Vagina (tissue), 2 donors: ENCODE results near the gene WDR72. TPM values are rescaled to one million over a fixed set of nuclear protein-coding genes. Genes with fewer than 3 reads are reported as not detected.
"Not testable (repeated sequence)": the region's sequence is repeated elsewhere in the genome, so short reads cannot be mapped to it uniquely, and the experiment has no call there.

Experiments used
- DNase-seq, 2 donors: peaks; one replicate each; pipeline ENCODE4 v3.0.0-alpha.2; 2017; ENCODE audit errors: extremely low spot score in 2 of 2
- H3K27ac ChIP-seq: fragments of 200-600 bp; sonication (generic); one replicate; pipeline ENCODE4 v1.5.1; 2019
- H3K27me3 ChIP-seq: fragments of 200-600 bp; sonication (generic); one replicate; pipeline ENCODE4 v1.5.1; 2019
- H3K36me3 ChIP-seq, 2 donors: fragments of 200-600 bp; sonication (generic); one replicate each; pipeline ENCODE4 v1.5.1; 2017 to 2019
- H3K4me1 ChIP-seq: fragments of 200-600 bp; sonication (generic); one replicate; pipeline ENCODE4 v1.5.1; 2019
- H3K4me3 ChIP-seq, 2 donors: fragments of 200-600 bp; sonication (generic); 1 replicate in 1 of 2; 2 replicates in 1 of 2; pipeline ENCODE4 v1.5.1; 2016 to 2019
- H3K9me3 ChIP-seq: fragments of 200-600 bp; sonication (generic); one replicate; pipeline ENCODE4 v1.5.1; 2019
- CTCF ChIP-seq, 3 experiments: fragments of 450-650 bp in 2 of 3; fragments of 200-600 bp in 1 of 3; sonication (generic) in 1 of 3; IDR thresholded peaks; one replicate each; pipeline ENCODE4 v1.5.1; 2017 to 2019; ENCODE audit warnings: antibody characterized with exemption in 3 of 3, mild to moderate bottlenecking in 2 of 3, moderate library complexity in 2 of 3
- POLR2A ChIP-seq, 2 donors: fragments of 450-650 bp; IDR thresholded peaks; one replicate each; pipeline ENCODE4 v1.6.1; 2017; ENCODE audit warnings: antibody characterized with exemption in 2 of 2, mild to moderate bottlenecking in 2 of 2, moderate library complexity in 2 of 2
- POLR2AphosphoS5 ChIP-seq, 2 donors: sonication (generic); formaldehyde crosslinking; IDR thresholded peaks; one replicate each; pipeline ENCODE4 v1.9.0; 2017; ENCODE audit warnings: antibody characterized with exemption in 2 of 2, mild to moderate bottlenecking in 2 of 2, low read depth in 1 of 2; ENCODE audit not compliant: insufficient read depth in 1 of 2
- intact Hi-C: fragments of 100-400 bp; cut with DNase I; formaldehyde crosslinking; loops from one replicate; pipeline ENCODE4 v1.15.1; 2023
- total RNA-seq: library from RNA; depleted of rRNA; stranded (reverse); fragments of >200 nt; gene quantifications from one replicate; pipeline ENCODE4 v1.2.3, GENCODE V29; 2016

Gene WDR72
- total RNA-seq, 1 donor from 2014 or later, result not detected

DNA sequence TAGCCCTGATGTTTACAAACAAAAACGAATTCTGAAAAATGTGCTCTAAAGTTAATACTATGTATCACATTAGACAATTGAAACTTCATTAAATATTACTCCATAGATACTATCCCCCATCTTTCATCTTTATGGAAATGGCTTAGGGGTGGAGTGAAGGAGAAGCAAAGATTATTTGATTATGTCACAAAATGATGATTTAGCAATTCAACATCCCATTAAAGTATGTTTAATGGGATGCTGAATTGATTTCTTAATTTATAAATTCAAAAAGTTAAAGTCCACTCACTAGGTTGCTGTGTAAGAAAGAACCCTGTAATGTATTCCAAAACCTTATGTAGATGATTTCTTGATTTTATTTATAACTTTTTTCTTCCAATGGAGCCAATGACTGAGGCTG, 201.1 kb downstream of the WDR72 start:
- TF ChIP-seq POLR2A (IDR thresholded peaks at IDR 0.05), result no peak
- no peak for TF ChIP-seq POLR2AphosphoS5 (IDR thresholded peaks at IDR 0.05; ENCODE audit: insufficient read depth in 1 of 2, low read depth in 1 of 2)
- TF ChIP-seq CTCF (IDR thresholded peaks at IDR 0.05), result no peak
- no peak for DNase-seq
- intact Hi-C loops, result no loop called here
- H3K4me3 ChIP-seq, result no peak overlapping the region
- no peak overlapping the region for H3K27ac ChIP-seq
- H3K36me3 ChIP-seq, result no peaks in the 10 kb centered on the region
- no peaks in the 10 kb centered on the region for H3K9me3 ChIP-seq
- no peaks in the 10 kb centered on the region for H3K4me1 ChIP-seq
- no peaks in the 10 kb centered on the region for H3K27me3 ChIP-seq

DNA sequence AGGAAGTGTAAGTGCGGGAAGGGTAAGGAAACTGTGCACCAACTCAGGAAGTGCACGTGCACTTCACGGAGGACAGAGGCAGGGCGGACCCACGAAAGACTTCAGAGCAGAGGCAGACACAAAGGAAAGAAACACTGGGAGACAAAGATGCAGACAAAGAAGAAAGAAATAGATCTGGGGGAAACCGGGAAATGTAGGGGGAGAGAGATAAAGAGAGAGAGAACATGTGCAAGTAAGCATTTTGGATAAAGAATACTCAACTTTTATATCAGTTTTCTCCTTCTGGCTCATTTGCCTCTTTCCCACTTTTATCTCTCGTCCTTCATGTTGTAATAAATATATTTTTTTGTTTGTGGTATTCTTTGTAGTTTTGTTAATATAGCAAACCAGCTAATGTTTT, 204.2 kb downstream of the WDR72 start:
- Histone ChIP-seq H3K4me1 (no peaks in the 10 kb centered on the region), H3K27me3 (no peaks in the 10 kb centered on the region), H3K9me3 (no peaks in the 10 kb centered on the region), H3K4me3 (no peak overlapping the region), H3K36me3 (no peaks in the 10 kb centered on the region), H3K27ac (no peak overlapping the region)
- intact Hi-C loops, result no loop called here
- TF ChIP-seq POLR2A (IDR thresholded peaks at IDR 0.05) (no peak), POLR2AphosphoS5 (IDR thresholded peaks at IDR 0.05; ENCODE audit: insufficient read depth in 1 of 2, low read depth in 1 of 2) (no peak), CTCF (IDR thresholded peaks at IDR 0.05) (no peak)
- DNase-seq, result no peak

- Histone ChIP-seq H3K4me3 (no peak overlapping the region), H3K36me3 (no peaks in the 10 kb centered on the region), H3K27me3 (no peaks in the 10 kb centered on the region), H3K27ac (no peak overlapping the region), H3K4me1 (no peaks in the 10 kb centered on the region), H3K9me3 (no peaks in the 10 kb centered on the region)
- DNase-seq, result no peak
- TF ChIP-seq POLR2A (IDR thresholded peaks at IDR 0.05), result no peak
- intact Hi-C loops, result no loop called here
These were observed 209.7 kb downstream of the WDR72 start for GRCh38 chr15:53549697-53550305.

DNA sequence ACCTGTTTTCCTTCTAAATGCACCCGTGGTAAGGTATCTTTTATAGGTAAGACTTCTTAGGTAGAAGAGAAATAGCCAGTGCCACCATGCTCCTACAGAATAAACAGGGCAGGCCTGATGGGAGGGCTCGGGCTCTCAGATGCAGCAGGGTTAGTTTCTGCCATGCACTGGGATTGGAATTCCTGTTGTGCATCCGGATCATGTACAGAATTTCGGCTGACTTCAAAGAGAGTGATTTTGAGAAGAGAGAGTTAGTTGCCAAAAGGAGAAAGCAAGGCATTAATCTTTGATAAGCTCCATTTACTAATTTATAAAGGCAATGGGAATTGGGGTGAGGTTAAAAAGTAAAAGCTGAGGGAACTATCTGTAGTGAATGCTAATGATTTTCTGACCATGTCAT, 211.2 kb downstream of the WDR72 start:
- DNase-seq, result no peak
- TF ChIP-seq POLR2AphosphoS5 (IDR thresholded peaks at IDR 0.05; ENCODE audit: insufficient read depth in 1 of 2, low read depth in 1 of 2) (no peak), CTCF (IDR thresholded peaks at IDR 0.05) (no peak), POLR2A (IDR thresholded peaks at IDR 0.05) (no peak)
- Histone ChIP-seq H3K4me3 (no peak overlapping the region), H3K36me3 (no peaks in the 10 kb centered on the region), H3K9me3 (no peaks in the 10 kb centered on the region), H3K4me1 (no peaks in the 10 kb centered on the region), H3K27me3 (no peaks in the 10 kb centered on the region), H3K27ac (no peak overlapping the region)
- intact Hi-C loops, result no loop called here

GRCh38 chr15:53540626-53541300, 218.7 kb downstream of the WDR72 start:
- DNase-seq, H3K4me3 ChIP-seq, intact Hi-C loops, H3K36me3 ChIP-seq, H3K27me3 ChIP-seq, H3K27ac ChIP-seq, H3K9me3 ChIP-seq, H3K4me1 ChIP-seq: not testable (repeated sequence)

GRCh38 chr15:53539878-53540277, 219.6 kb downstream of the WDR72 start:
- Histone ChIP-seq H3K9me3 (no peaks in the 10 kb centered on the region), H3K27ac (no peak overlapping the region), H3K27me3 (no peaks in the 10 kb centered on the region), H3K36me3 (no peaks in the 10 kb centered on the region), H3K4me3 (no peak overlapping the region), H3K4me1 (no peaks in the 10 kb centered on the region)
- TF ChIP-seq CTCF (IDR thresholded peaks at IDR 0.05), result no peak
- no peak for TF ChIP-seq POLR2A (IDR thresholded peaks at IDR 0.05)
- no peak for TF ChIP-seq POLR2AphosphoS5 (IDR thresholded peaks at IDR 0.05; ENCODE audit: insufficient read depth in 1 of 2, low read depth in 1 of 2)
- DNase-seq, result no peak
- intact Hi-C loops, result no loop called here
